Heart left ventricle (tissue), 16 donors: ENCODE measurements around the gene HSFX4. TPM values are rescaled to one million over a fixed set of nuclear protein-coding genes. Genes with fewer than 3 reads are reported as not detected.

Experiments used
- ATAC-seq, 4 donors: fragments of 200-7000 bp; cut with Tn5 transposase; one replicate each; pipeline ENCODE4 v1.9.1; 2020 to 2022; ENCODE audit warnings: moderate library complexity in 4 of 4, mild to moderate bottlenecking in 3 of 4, moderate number of reproducible peaks in 1 of 4
- DNase-seq, 5 donors: peaks; one replicate each; pipeline ENCODE4 v3.0.0-alpha.2; 2020
- H3K27ac ChIP-seq, 12 donors: fragments of 200-600 bp; sonication (generic) in 4 of 12; one replicate each; pipeline versions ENCODE4 v1.5.0 to v1.8.0; 2016 to 2022; ENCODE audit warnings: mild to moderate bottlenecking in 2 of 12
- H3K27me3 ChIP-seq, 9 donors: fragments of 200-600 bp; sonication (generic) in 2 of 9; one replicate each; pipeline versions ENCODE4 v1.5.1 to v1.8.0; 2016 to 2022; ENCODE audit warnings: mild to moderate bottlenecking in 3 of 9
- H3K36me3 ChIP-seq, 9 donors: fragments of 200-600 bp; sonication (generic) in 2 of 9; one replicate each; pipeline versions ENCODE4 v1.5.0 to v1.8.0; 2018 to 2022; ENCODE audit warnings: mild to moderate bottlenecking in 2 of 9
- H3K4me1 ChIP-seq, 12 donors: fragments of 200-600 bp; sonication (generic) in 4 of 12; one replicate each; pipeline versions ENCODE4 v1.5.0 to v1.8.0; 2016 to 2022; ENCODE audit warnings: mild to moderate bottlenecking in 3 of 12
- H3K4me3 ChIP-seq, 12 donors: fragments of 200-600 bp; sonication (generic) in 4 of 12; one replicate each; pipeline versions ENCODE4 v1.5.0 to v1.8.0; 2017 to 2022; ENCODE audit warnings: mild to moderate bottlenecking in 9 of 12, moderate library complexity in 4 of 12
- H3K9me3 ChIP-seq, 12 donors: fragments of 200-600 bp; sonication (generic) in 4 of 12; one replicate each; pipeline versions ENCODE4 v1.5.0 to v1.8.0; 2016 to 2022; ENCODE audit warnings: mild to moderate bottlenecking in 1 of 12
- POLR2A ChIP-seq, 2 donors: fragments of 450-650 bp; IDR thresholded peaks; one replicate each; pipeline ENCODE4 v1.6.1; 2017; ENCODE audit warnings: antibody characterized with exemption in 2 of 2, mild to moderate bottlenecking in 2 of 2, moderate library complexity in 2 of 2
- WGBS, 4 donors: extraction: QIAGEN DNeasy Blood & Tissue Kit in 2 of 4; methylation state at CpG; one replicate each; pipeline versions ENCODE4 v1.1.5 to v1.1.7; 2013 to 2018; 5-methylcytosine and 5-hydroxymethylcytosine counted together
- intact Hi-C, 10 donors: fragments of 100-400 bp; cut with DNase I; formaldehyde crosslinking; loops; one replicate each; pipeline versions ENCODE4 v1.11.1 to v1.14.2; 2022
- polyA plus RNA-seq, 2 donors: library from polyadenylated mRNA; stranded (reverse); fragments of 200-250 nt; gene quantifications; one replicate each; pipeline ENCODE4 v1.2.3, GENCODE V29; 2013
- total RNA-seq, 9 donors: library from RNA; depleted of rRNA in 2 of 9; stranded (reverse); fragments of >200 nt in 2 of 9; fragmentation: NEBNext Ultra II Directional in 3 of 9; extraction: Animal tissue kit (Norgen Biotek cat#: 25700) in 3 of 9; gene quantifications; one replicate each; pipeline versions ENCODE4 v1.1.0 to v1.2.4, GENCODE V29; 2016 to 2023
- TF ChIP-seq, protein P1 (sequence below), 12 donors: fragments of 200-600 bp; sonication (generic) in 4 of 12; IDR thresholded peaks; one replicate each; pipeline versions ENCODE4 v1.5.0 to v1.8.0; 2018 to 2022; ENCODE audit warnings: antibody characterized with exemption in 12 of 12, mild to moderate bottlenecking in 5 of 12
- donor health status: ischemic (EF 13 %, LVEDD 7.1; RV severe dilation, severe dysfunction).
- donor health status: healthy with polysubstance abuse.
- donor health status: DM: no; HTN: yes; CAD: no.
- donor health status: DM: no; HTN: no; CAD: no.
- donor health status: ischemic (EF 25% LVEDD 6.9; RV normal size, moderate dysfunction).
- donor health status: ischemic (EF 25% LVEDD 5.7; RV mildly dilated, moderate dysfunction).
- donor health status: healthy.
- donor health status: DM: yes; HTN: yes; CAD: no.
- donor health status: ischemic (EF 35%, LVEDD 5.7; RV mildly dilated, moderate dysfunction).
- donor health status: nonischemic (EF 11% LVEDD 7.7; RV severe dilation, severe dysfunction).
- donor health status: DM: yes; HTN: yes; CAD: no.
- donor health status: PGD.
- donor health status: ischemic (EF 29% LVEDD 5.4; RV normal size, mild dysfunction).
- donor health status: nonischemic (EF 23%, LVEDD 6.1; RV moderate dilation, normal function).

Gene HSFX4
- total and polyA plus RNA-seq, 11 donors: 0.07 to 0.40 (median 0.37) TPM; not detected in 8

DNA sequence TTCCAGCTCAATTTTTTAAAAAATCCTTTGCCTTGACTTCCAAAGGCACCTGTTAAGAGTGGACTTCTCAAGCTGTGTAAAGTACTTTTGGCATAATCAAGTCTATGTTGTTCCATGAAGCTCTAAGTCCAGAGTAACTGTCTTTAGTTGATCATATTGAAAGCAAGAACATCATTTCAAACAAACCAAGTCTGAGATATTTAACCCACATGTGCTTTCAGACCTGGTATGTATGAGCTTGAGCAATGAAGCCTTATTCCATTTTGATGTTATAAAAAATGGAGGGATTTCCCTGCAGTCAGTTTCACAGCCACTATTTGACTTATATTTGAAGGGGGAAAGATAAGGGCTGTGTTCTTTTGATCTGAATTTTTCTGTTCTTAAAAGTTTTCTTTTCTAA, 32.6 kb downstream of the HSFX4 start:
- TF ChIP-seq POLR2A (IDR thresholded peaks at IDR 0.05): no peak
- TF ChIP-seq, protein P1, sequence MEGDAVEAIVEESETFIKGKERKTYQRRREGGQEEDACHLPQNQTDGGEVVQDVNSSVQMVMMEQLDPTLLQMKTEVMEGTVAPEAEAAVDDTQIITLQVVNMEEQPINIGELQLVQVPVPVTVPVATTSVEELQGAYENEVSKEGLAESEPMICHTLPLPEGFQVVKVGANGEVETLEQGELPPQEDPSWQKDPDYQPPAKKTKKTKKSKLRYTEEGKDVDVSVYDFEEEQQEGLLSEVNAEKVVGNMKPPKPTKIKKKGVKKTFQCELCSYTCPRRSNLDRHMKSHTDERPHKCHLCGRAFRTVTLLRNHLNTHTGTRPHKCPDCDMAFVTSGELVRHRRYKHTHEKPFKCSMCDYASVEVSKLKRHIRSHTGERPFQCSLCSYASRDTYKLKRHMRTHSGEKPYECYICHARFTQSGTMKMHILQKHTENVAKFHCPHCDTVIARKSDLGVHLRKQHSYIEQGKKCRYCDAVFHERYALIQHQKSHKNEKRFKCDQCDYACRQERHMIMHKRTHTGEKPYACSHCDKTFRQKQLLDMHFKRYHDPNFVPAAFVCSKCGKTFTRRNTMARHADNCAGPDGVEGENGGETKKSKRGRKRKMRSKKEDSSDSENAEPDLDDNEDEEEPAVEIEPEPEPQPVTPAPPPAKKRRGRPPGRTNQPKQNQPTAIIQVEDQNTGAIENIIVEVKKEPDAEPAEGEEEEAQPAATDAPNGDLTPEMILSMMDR (IDR thresholded peaks at IDR 0.05): no peak
- no peaks in the 10 kb centered on the region for H3K9me3 ChIP-seq
- H3K4me3 ChIP-seq: no peak overlapping the region
- ATAC-seq: no peak
- intact Hi-C loops: loop anchor here in 6 of 10 donors (2.0 to 10.0 kb wide), 11 partner anchors 240 to 753 kb away; partner anchors contain the start of gene MAMLD1 (in 4 of the 6)
- H3K4me1 ChIP-seq: peaks cover 0 to 9% (median 0%) of the 10 kb centered on the region in 12 donors
- no peaks in the 10 kb centered on the region for H3K27me3 ChIP-seq
- H3K27ac ChIP-seq: no peak overlapping the region
- DNase-seq: no peak
- H3K36me3 ChIP-seq: peaks cover 0 to 36% (median 14%) of the 10 kb centered on the region in 9 donors

DNA sequence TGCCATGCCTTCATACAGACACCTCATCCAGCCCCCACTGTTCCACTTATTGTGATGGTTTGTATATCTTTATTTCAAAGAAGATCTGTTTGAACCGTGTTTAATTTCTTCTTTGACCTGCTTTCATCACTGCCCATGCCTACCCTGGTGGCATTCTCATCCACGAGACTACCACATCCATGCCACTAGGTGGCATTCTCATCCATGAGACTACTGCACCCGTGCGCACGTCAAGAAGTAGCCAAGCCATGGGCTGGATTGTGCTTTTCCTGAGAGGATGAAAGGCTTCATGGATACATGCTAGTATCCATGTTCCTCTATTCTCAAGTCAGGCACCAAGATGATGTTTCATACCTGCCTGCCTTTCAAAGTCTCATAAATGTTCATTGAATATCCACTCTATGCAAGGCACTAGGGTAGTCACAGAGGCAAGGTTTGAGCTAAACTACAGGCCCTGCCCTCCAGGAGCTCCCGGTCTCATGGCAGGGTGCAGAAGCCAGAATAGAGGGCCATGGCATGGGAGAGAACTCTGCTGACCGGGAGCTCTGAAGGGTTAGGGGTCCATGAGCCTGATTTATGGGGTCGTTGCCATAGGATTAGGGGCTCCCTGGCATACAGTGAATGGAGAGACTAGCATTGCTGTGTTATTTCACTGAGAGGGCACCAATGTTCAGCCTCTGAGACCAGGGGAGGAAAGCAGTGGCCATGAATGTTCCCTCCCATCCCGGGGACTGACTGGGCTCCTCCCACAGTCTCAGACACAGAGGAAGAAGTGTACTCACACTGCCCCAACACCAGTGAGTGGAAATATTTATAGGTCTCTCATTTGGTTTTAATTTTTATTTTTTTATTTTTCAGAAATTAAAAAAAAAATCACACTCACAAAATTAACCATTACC, 33.7 kb downstream of the HSFX4 start:
- WGBS, 4 donors: 28 to 43% (median 37%) methylated on average over 9 of the region's 9 CpGs
- no peaks in the 10 kb centered on the region for H3K27me3 ChIP-seq
- ATAC-seq: peak in 3 of 4 donors; percentile 86 to 91 (median 89)
- intact Hi-C loops: loop anchor here in 6 of 10 donors (1.0 to 10.0 kb wide), 12 partner anchors 239 to 752 kb away; partner anchors contain the start of gene MAMLD1 (in 5 of the 6)
- peaks cover 0 to 36% (median 14%) of the 10 kb centered on the region in 9 donors for H3K36me3 ChIP-seq
- H3K4me1 ChIP-seq: peaks cover 0 to 6% (median 0%) of the 10 kb centered on the region in 12 donors
- H3K4me3 ChIP-seq: no peak overlapping the region
- peak in 4 of 5 donors; percentile 31 to 54 (median 42) for DNase-seq
- no peaks in the 10 kb centered on the region for H3K9me3 ChIP-seq
- TF ChIP-seq POLR2A (IDR thresholded peaks at IDR 0.05): no peak
- TF ChIP-seq, protein P1 (IDR thresholded peaks at IDR 0.05): peak; percentile 41 to 71 (median 60)
- peak overlapping the region in 1 of 12 donors; percentile 48 for H3K27ac ChIP-seq

DNA sequence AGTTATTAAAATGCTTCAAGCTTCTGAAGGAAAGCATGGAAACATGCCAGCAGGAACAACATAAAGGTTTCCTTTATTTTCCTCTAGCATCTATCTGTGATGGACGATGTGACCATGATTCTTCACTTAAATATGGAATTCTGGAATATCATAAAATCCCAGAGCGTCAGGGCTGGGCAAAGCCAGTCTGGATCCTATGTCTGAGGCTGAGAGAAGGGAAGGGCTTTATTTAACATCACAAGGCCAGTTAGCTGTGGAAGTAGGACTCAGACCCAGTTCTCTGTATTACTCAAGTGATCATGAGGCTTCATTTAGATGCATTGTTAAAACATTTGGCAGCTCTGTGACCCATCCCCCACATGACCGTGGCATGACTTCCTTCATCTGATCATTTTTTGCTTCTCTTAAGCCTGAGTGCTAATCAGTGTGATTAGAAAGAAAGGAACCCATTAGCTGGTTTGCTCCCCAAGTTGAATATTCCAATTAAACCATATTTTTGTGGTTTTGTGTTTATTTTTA, 49.8 kb downstream of the HSFX4 start:
- Histone ChIP-seq H3K36me3 (no peaks in the 10 kb centered on the region), H3K4me3 (no peak overlapping the region), H3K4me1 (peaks cover 0 to 12% (median 6%) of the 10 kb centered on the region in 12 donors), H3K27me3 (peaks cover 0 to 8% (median 0%) of the 10 kb centered on the region in 9 donors), H3K27ac (no peak overlapping the region), H3K9me3 (no peaks in the 10 kb centered on the region)
- ATAC-seq: no peak
- intact Hi-C loops: no loop called here
- 58 to 73% (median 69%) methylated on average over 3 of the region's 3 CpGs for WGBS, 4 donors
- no peak for DNase-seq
- TF ChIP-seq, protein P1 (IDR thresholded peaks at IDR 0.05): no peak
- TF ChIP-seq POLR2A (IDR thresholded peaks at IDR 0.05): no peak

Other genes with a start within 250 kb of the HSFX4 start
- gene MAGEA11, start 217.5 kb upstream of the HSFX4 start, total RNA-seq: not detected
- not detected for gene MAGEA11, start 217.5 kb upstream of the HSFX4 start, polyA plus RNA-seq
- gene HSFX1, start 155.5 kb upstream of the HSFX4 start, total RNA-seq: 1 to 10 TPM in 8 of 9 donors, under 1 TPM in 1; 0.94 to 3.3 (median 2.3) TPM
- gene HSFX1, start 155.5 kb upstream of the HSFX4 start, polyA plus RNA-seq: 1 to 10 TPM in 1 of 2 donors, under 1 TPM in 1; 0.73 to 1.6 TPM
- gene MAGEA9, start 147.6 kb upstream of the HSFX4 start, total RNA-seq: not detected
- not detected for gene MAGEA9, start 147.6 kb upstream of the HSFX4 start, polyA plus RNA-seq
- not detected for gene MAGEA8, start 48.4 kb upstream of the HSFX4 start, total RNA-seq
- not detected for gene MAGEA8, start 48.4 kb upstream of the HSFX4 start, polyA plus RNA-seq
- gene EOLA2, start 8.9 kb downstream of the HSFX4 start, total RNA-seq: 10 to 100 TPM; 16.9 to 30.4 (median 22.3) TPM
- 10 to 100 TPM; 14.7 to 44.3 TPM for gene EOLA2, start 8.9 kb downstream of the HSFX4 start, polyA plus RNA-seq